GM10266 (cell line): ENCODE data around the gene KRTAP10-2.

ENCODE experiments used
- DNase-seq: peaks from one replicate; pipeline ENCODE4 v3.0.0; 2012; ENCODE audit errors: extremely low spot score
- CTCF ChIP-seq: IDR thresholded peaks from 2 replicates; pipeline ENCODE4 v1.5.1; 2012; ENCODE audit warnings: mild to moderate bottlenecking, low read depth; ENCODE audit not compliant: control insufficient read depth, insufficient read depth; ENCODE audit errors: missing control alignments

The KRTAP10-2 gene

DNA sequence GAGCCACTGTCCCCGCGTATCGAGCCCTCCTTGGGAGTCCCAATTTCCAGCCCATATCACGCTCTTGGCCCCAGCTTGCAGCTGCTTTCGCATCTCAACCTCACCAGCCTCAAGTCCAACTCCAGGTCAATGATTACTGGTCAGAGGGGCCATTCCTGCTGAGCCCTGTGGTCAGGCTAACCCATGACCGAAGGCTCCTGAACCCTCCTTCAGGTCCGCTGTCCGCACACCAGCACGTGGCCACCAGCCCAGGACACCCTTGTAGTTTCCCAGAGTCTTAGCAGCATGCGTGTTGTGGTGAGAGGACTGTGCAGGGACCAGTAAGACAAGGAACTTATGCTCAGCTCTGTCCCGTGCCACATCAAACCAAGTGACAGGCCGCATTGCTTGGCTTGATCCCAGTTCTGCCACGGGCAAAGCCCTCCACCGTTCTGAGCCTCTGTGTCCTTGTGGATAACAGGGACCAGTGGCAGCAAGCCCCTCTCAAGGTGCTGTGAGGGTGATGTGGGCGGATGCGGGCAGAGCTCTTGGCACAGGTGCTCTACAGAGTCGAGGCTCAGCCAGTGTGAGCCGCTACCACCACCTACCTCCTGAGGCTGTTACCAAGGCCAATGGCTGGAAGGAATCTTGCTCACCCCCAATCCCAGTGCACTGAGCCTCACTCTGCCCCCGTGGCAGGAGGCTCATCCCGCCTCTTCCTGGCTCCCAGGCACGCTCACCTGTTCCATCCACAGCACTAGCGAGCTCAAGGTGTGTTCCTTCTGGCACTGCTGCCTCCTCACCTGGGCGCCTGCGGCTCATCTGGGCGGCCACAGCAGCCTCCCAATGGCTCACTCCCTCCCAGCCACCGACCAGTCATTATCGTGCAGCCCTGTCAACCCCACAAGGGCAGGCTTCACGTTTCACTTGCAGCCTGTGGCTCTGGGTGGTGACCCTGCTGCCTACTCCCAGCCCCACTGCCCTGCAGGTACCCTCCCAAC, 31.7 kb downstream of the KRTAP10-2 start:
- TF ChIP-seq CTCF: no peak
- no peak for DNase-seq

DNA sequence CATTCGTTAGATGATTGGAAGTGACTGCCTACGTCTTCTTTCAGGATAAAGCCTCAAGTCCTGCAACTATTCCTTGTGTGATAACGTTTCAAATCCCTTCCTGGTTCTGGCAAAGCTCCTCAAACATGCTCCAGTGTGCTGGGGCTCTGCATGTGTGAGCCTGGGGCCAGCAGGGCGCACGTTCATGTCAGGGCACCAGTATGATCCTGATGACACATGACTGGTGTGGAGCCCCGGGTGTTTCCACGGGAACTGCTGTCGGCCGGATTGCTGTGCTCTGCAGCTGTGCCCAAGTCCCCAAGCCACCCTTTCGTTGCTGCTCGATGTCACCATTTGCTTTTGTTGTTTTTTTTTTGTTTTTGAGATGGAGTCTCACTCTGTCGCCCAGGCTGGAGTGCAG, 32.6 kb downstream of the KRTAP10-2 start:
- TF ChIP-seq CTCF: no peak
- DNase-seq: no peak

GRCh38 chr21:44517175-44517899, 34.0 kb downstream of the KRTAP10-2 start:
- DNase-seq: no peak
- TF ChIP-seq CTCF: no peak

DNA sequence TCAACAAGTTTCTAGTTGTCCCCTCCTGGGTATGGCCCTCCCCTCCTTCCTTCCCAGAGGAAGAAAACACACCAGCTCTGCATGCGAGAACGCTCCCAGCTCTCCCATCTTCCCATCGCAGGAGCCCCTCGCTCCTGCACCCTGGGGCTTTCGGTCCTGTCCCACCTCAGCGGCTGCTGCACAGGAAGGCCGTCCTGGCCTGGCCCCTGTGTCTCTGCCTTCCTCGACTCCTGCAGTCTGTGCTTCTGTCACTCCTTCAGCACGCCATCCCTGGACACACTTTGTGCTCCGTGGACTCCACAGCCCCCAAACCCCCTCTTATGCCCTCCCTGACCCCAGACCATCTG, 34.5 kb downstream of the KRTAP10-2 start:
- no peak for TF ChIP-seq CTCF
- DNase-seq: no peak

GRCh38 chr21:44516342-44516741, 35.0 kb downstream of the KRTAP10-2 start:
- TF ChIP-seq CTCF: no peak
- no peak for DNase-seq

DNA sequence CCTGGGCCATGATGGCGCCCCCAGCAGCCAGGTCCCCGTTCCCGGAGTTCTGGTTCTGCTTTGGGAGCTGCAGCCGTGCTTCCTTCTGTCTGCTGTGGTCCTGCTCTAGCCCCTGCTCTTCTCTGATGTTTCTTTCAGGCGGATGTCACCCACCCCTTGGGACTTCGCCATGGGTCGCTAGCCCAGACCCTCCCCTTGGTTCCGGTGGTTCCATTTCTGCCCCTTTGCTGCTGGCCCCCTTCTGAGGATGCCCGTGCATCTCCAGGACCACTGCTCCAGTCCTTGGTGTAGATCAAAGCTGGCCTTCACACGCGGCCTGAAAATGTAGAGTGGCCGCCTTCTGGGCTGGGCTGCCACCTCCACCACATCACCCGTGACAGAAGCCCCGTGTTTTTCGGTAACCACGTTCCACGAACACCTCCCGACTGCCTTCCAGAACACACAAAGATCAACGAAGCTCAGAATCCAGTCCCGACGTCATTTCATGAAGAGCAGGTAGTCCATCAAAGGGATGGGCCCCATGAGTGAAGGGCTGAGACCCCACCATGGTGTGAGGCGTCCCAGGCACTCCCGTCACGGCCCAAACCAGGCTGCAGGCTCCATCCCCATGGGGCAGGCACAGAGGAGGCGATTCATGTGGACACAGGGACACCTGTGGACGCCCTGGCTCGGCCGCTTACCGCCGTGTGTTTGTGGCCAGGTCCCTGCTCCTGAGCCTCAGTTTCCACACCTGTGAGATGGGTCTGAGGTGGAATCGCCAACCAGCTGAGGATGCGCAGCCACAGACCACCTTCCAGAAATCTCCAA, 35.7 kb downstream of the KRTAP10-2 start:
- DNase-seq: no peak
- no peak for TF ChIP-seq CTCF
